ENCODE results near the gene SCART1.
"Not testable (repeated sequence)": the region's sequence is repeated elsewhere in the genome, so short reads cannot be mapped to it uniquely, and the experiment has no call there.

SCART1 gene

GRCh38 chr10:133422807-133423771, 30.7 kb upstream of the SCART1 start:
- peak overlapping the region in 1 of 2 donors; percentile 59 for H3K27ac Mint-ChIP-seq

DNA sequence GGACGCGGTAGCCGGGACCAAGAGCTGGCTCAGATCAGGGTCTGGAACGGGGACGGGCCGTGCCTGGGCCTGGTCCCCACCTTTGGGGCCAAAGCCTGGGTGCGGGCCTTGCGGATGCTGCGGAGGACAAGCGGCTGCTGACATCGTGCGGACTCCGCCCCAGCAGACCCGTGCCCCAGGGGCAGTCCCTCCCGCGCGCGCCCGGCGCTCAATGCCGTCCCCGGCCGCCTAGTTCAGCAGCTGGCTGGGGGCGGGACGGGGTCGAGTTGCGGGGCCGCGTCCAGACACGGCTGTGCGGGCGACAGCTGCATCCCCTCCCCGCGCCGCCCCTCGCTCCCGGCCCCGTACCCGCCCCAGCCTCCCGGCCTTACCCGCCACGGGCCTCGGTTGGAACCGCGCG, 29.6 kb upstream of the SCART1 start:
- peaks cover 13% of the 10 kb centered on the region for H3K4me1 Mint-ChIP-seq
- H3K27me3 Mint-ChIP-seq: peaks cover 25% of the 10 kb centered on the region
- not testable (repeated sequence) for H3K4me3 Mint-ChIP-seq, H3K9me3 Mint-ChIP-seq, H3K27ac Mint-ChIP-seq, DNase-seq
- peak; percentile 23 for ATAC-seq

More at GRCh38 chr10:133422807-133423771, 30.7 kb upstream of the SCART1 start:
- ATAC-seq (peak; percentile 47), DNase-seq (no peak)
- peaks cover 18% of the 10 kb centered on the region for H3K27me3 Mint-ChIP-seq
- H3K4me3 Mint-ChIP-seq: peak overlapping the region; percentile 55 to 71
- H3K4me1 Mint-ChIP-seq: peaks cover 13% of the 10 kb centered on the region
- no peaks in the 10 kb centered on the region for H3K9me3 Mint-ChIP-seq

DNA sequence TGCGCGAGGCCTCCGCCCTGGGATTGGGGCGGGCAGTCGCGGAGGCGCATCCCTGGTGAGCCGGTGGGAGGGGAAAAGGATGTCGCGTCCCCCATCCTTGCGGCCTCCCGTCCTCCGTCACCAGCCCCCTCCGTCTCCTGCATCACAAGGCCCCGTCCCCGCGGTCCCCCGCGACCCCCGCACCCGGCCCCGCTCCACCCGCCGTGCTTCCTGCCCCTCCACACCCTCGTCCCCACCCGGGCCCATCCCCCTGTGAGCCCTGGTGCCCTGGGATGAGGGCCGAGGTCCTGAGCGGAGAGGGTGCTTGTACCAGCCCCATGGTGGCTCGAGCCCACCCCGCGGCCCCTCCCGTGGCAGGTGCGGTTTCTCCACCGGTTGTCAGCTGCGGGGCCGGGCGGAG, 29.1 kb upstream of the SCART1 start, which contains the start of gene SPRN:
SPRN (minus strand) TSS at position 25 of the 400 bp plus-strand sequence. CDS start 944 bp downstream, outside the sequence.
- peak; percentile 13 for ATAC-seq
- Mint-ChIP-seq H3K4me3 (peak within 1 kb of the TSS; percentile 55 to 71), H3K4me1 (peaks cover 13% of the 10 kb centered on the region), H3K9me3 (peaks cover 0 to 10% of the 10 kb centered on the region in 2 donors), H3K27me3 (peaks cover 25% of the 10 kb centered on the region)
- DNase-seq, H3K27ac Mint-ChIP-seq: not testable (repeated sequence)

DNA sequence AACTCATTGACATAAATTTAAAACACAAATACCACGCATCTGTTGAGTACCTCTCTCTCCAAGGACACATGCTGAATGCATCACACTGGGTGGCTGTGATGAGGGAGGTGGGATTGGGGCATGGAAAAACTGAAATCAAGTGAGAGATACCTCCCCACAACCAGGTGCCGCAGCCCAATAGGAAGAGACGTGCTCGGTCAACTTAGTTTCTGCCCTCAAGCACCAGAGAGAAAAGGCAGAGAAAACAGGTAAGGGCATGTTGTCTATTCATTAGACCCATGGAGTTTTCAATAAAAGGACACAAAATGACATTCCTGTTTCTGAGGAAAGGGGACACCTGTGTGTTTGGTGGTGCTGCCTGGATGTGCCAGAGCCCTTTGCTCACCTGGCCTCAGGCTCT, 24.2 kb upstream of the SCART1 start:
- not testable (repeated sequence) for H3K4me1 Mint-ChIP-seq, H3K4me3 Mint-ChIP-seq, DNase-seq, ATAC-seq, H3K27ac Mint-ChIP-seq
- Mint-ChIP-seq H3K9me3 (peaks cover 0 to 10% of the 10 kb centered on the region in 2 donors), H3K27me3 (peaks cover 13% of the 10 kb centered on the region)

- Mint-ChIP-seq H3K27me3 (peaks cover 23% of the 10 kb centered on the region), H3K9me3 (peaks cover 4 to 10% of the 10 kb centered on the region in 2 donors)
- H3K27ac Mint-ChIP-seq, H3K4me1 Mint-ChIP-seq, H3K4me3 Mint-ChIP-seq, DNase-seq: not testable (repeated sequence)
- ATAC-seq: peak; percentile 48
Measured at GRCh38 chr10:133431888-133432613, 21.7 kb upstream of the SCART1 start.

DNA sequence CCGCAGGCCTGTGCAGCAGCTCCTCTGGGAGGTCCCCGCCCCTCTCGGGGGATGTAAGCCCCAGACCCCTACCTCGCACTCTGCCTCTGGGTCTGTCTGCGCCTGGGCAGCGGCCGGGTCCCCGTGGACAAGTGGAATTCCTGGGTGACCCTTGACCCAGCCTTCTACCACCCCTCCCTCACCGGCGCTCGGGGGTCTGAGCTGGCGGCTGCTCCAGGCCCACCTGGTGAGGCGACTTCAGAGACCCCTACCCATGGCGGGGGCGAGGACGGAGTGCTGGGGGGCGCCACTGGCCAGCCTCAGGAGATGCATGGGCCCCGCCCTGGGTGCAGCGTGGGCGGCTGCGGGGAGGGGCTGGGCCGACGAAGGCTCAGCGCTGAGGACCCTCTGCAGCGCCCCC, 21.0 kb upstream of the SCART1 start:
- Mint-ChIP-seq H3K27me3 (peaks cover 28% of the 10 kb centered on the region), H3K9me3 (peaks cover 4 to 10% of the 10 kb centered on the region in 2 donors)
- peak; percentile 45 for ATAC-seq
- H3K4me1 Mint-ChIP-seq, H3K4me3 Mint-ChIP-seq, H3K27ac Mint-ChIP-seq, DNase-seq: not testable (repeated sequence)

GRCh38 chr10:133438711-133439273, 15.0 kb upstream of the SCART1 start:
- Mint-ChIP-seq H3K27ac (no peak overlapping the region), H3K27me3 (peaks cover 30% of the 10 kb centered on the region), H3K4me3 (no peak overlapping the region), H3K4me1 (peaks cover 28% of the 10 kb centered on the region), H3K9me3 (peaks cover 0 to 4% of the 10 kb centered on the region in 2 donors)
- ATAC-seq (peak; percentile 51), DNase-seq (no peak)

- Mint-ChIP-seq H3K9me3 (peaks cover under 1 to 4% of the 10 kb centered on the region in 2 donors), H3K4me3 (no peak overlapping the region), H3K27me3 (peaks cover 24% of the 10 kb centered on the region), H3K4me1 (peaks cover 28% of the 10 kb centered on the region), H3K27ac (peak overlapping the region in 1 of 2 donors; percentile 60)
- DNase-seq (no peak), ATAC-seq (no peak)
Measured at GRCh38 chr10:133439517-133440461, 14.0 kb upstream of the SCART1 start.

DNA sequence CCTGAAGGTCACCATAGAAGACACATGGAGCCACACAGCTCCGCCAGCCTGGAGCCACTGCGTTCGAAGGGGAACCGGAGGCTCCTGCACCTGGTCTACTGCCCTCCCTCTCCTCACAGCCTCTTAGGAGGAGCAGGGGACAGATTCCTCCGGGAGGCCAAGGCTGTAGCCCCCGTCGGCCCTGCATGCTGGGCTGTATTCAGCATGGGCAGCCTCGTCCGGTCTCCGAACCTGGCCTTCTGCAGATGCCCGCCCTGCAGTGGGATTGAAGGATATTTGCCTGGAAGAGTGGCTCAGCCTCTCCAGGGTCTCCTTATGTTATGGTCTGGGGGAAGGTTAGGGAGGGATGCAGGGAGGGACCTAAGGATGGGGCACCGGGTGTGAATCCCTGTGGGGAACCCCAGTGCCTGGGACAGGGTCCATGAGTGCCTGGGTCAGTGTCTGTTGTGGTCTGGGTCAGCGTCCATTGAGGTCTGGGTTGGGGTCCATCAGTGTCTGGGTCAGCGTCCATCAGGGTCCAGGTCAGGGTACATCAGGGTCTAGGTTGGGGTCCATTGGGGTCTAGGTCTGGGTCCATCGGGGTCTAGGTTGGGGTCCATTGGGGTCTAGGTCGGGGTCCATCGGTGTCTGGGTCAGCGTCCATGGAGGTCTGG, 13.0 kb upstream of the SCART1 start:
- DNase-seq: no peak
- Mint-ChIP-seq H3K27me3 (peaks cover 33% of the 10 kb centered on the region), H3K4me3 (no peak overlapping the region), H3K9me3 (peaks cover 4 to 11% of the 10 kb centered on the region in 2 donors), H3K4me1 (peaks cover 28% of the 10 kb centered on the region), H3K27ac (no peak overlapping the region)
- no peak for ATAC-seq

GRCh38 chr10:133441356-133441755, 12.4 kb upstream of the SCART1 start:
- ATAC-seq, DNase-seq, H3K27ac Mint-ChIP-seq, H3K4me3 Mint-ChIP-seq: not testable (repeated sequence)
- peaks cover 4 to 13% of the 10 kb centered on the region in 2 donors for H3K9me3 Mint-ChIP-seq
- peaks cover 33% of the 10 kb centered on the region for H3K27me3 Mint-ChIP-seq
- H3K4me1 Mint-ChIP-seq: peaks cover 28% of the 10 kb centered on the region

DNA sequence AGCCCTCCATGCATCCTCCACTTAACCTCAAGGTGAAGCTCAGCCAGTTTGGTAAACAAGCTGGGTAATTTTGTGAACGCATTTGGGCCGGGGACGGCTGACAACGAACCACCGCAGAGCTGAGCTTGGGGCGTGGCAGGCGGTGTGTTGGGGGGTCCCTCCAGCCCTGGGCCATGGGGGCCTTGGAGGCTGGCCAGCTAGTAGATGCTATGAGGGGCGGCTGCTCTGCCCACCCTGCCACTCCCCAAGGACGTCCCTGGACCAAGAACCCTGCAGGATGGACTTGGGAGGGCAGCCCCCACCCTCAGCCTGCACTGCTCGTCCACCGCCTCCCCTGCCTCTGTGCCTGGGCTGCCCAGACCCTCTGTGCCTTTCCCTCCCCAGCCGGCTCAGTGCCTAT, 12.0 kb upstream of the SCART1 start:
- Mint-ChIP-seq H3K9me3 (peaks cover 3 to 17% of the 10 kb centered on the region in 2 donors), H3K4me1 (peaks cover 28% of the 10 kb centered on the region), H3K27me3 (peaks cover 33% of the 10 kb centered on the region), H3K4me3 (peak overlapping the region in 1 of 2 donors; percentile 48), H3K27ac (no peak overlapping the region)
- no peak for DNase-seq
- no peak for ATAC-seq

GRCh38 chr10:133442191-133442966, 11.4 kb upstream of the SCART1 start:
- DNase-seq (peak in 1 of 2 donors; percentile 46), ATAC-seq (peak; percentile 83)
- Mint-ChIP-seq H3K4me3 (peak overlapping the region; percentile 19 to 48), H3K9me3 (peaks cover 7 to 23% of the 10 kb centered on the region in 2 donors), H3K4me1 (peaks cover 28% of the 10 kb centered on the region), H3K27ac (peak overlapping the region in 1 of 2 donors; percentile 68), H3K27me3 (peaks cover 29% of the 10 kb centered on the region)
